Activated CD4-positive, alpha-beta T cell treated with anti-CD3 and anti-CD28 coated beads for 4 hours (primary cell): Measurements from ENCODE around the gene DONSON.
"Not testable (repeated sequence)": the region's sequence is repeated elsewhere in the genome, so short reads cannot be mapped to it uniquely, and the experiment has no call there.

Experiments
- DNase-seq, 2 donors: peaks; one replicate each; pipeline ENCODE4 v3.0.0-alpha.2; 2020

Gene DONSON, protein sequence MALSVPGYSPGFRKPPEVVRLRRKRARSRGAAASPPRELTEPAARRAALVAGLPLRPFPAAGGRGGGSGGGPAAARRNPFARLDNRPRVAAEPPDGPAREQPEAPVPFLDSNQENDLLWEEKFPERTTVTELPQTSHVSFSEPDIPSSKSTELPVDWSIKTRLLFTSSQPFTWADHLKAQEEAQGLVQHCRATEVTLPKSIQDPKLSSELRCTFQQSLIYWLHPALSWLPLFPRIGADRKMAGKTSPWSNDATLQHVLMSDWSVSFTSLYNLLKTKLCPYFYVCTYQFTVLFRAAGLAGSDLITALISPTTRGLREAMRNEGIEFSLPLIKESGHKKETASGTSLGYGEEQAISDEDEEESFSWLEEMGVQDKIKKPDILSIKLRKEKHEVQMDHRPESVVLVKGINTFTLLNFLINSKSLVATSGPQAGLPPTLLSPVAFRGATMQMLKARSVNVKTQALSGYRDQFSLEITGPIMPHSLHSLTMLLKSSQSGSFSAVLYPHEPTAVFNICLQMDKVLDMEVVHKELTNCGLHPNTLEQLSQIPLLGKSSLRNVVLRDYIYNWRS

DNA sequence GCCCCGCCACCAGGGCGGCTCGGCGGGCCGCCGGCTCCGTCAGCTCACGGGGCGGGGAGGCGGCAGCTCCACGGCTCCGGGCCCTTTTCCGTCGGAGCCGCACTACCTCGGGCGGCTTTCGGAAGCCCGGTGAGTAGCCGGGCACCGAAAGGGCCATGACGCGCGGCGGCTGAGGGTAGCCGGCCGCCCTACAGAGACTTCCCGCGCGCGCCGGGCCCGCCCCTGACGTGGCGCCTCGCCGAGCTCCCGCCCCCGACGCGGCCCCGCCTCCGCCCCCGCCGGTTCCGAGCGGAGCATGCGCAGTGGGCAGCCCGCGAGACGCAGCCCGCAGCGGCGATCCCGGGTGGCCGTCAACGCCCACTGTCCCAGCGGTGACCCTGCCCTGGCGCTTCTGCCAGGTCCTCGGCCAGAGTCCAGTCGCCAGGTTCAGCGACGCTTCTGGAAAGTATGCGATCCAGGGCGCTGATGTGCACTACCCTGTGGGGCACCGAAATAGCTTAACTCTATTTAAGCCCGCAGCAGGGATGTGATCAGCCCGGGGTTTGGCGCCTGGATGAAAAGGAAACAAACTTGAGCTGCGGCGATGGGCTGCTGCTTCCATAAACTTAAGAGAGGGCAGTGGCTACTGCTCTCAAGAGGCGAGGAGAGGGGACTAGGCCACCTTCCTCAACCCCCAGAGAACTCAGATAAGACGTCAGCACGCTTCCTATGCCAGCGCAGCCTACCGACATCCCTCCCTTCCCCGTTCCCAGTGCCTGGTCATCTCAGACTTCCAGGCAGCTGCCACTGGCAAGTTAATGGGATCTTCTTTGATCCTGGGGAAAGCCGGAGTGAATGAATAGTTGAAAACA lies at the start of gene DONSON:
DONSON (minus strand) TSS at position 200 of the 851 bp plus-strand sequence; CDS start at position 157, 43 bp downstream.
- DNase-seq: peak; percentile 83 to 85

DNA sequence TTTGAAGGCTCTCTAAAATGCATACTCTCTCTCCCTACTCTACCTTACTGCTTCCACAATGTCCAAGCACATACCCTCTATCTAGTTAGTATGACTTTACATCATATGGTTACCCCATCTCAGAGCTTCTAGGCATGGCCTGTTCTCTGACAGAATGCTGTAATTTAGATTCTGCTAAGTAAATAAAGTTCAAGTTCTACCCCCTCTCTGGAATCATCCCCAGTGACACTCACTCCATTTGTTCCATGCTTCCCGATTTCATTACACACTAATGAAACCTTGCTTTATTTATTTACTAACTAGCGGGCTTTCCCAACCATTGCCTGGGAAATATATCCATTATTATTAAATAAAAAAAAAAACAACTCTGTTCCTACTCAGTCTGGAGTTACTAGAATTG lies 45.8 kb upstream of the DONSON start:
- no peak for DNase-seq

DNA sequence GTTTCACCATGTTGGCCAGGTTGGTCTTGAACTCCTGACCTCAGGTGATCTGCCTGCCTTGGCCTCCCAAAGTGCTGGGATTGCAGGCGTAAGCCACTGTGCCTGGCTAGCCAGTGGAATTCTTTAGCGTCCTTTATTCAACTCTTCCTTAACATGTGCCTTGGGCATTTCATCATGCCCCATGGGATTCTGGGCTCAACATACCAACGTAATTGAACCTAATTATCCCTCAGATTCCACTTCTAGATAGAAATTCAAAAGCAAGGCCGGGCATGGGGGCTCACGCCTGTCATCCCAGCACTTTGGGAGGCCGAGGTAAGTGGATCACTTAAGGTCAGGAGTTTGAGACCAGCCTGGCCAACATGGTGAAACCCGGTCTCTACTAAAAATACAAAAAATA lies 37.7 kb upstream of the DONSON start:
- DNase-seq: not testable (repeated sequence)

DNA sequence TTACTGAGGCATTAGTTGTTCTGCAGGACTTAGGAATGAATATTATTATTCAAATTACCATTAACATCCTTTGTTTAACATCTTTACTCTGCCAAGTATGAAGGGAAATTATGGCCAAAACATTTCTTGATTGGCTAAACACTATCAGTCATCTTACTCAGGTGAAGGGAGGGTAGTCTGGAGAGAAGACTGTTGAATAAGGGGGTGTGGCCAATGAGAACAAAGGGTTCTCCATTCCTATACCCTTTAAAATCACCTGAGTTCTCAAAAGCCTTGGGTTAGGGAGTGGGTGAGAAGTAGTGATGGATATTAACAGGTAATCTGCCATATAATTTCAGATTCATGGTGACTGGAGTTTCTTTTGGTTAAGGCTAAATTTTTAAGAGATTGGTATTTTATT lies 33.8 kb upstream of the DONSON start:
- no peak for DNase-seq

DNA sequence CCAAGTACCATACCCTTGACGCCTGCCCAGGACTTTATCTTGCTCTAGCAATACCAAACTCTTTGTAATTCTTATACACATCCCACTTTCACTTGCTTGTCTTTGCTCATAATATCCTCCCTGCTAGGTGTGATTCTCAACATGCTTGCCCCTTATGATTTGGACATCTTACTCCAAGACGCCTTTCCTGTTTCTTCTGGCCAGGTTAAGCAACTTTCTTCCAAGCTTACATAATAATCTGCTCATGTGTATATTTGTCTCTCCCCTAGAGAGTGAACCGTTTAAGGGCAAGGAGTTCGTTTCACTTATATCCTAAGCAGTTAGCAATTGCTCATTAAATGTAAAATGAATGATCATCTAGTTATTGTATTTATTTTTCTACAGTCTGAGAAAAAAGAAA lies 31.2 kb upstream of the DONSON start:
- no peak for DNase-seq

DNA sequence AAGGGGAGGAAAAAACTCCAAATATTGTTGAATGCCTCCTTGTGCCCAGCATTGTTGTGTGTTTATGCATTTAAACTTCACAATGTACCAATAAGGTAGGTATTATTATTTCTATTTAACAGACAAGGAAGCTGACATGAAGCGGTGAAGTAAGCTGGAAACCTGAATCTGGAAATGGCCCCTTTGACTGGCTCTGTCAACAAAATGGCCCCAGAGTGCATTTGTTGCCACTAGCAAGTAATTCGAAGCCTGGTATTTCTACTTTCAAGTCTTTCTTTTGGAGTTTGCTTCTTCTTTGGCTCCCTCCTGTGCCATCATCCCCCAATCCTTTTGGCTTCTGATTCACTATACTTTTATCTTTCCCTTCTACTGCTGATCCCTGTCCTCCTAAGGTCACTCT lies 29.9 kb upstream of the DONSON start:
- DNase-seq: no peak

DNA sequence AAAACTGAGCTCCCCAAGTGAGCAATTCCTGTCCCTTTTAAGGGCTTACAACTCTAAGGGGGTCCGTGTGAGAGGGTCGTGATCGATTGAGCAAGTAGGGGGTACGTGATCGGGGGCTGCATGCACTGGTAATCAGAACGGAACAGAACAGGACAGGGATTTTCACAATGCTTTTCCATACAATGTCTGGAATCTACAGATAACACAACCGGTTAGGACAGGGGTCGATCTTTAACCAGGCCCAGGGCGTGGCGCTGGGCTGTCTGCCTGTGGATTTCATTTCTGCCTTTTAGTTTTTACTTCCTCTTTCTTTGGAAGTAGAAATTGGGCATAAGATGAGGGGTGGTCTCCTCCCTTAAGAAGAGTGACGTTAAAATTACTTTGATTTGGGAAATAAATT lies 29.1 kb upstream of the DONSON start:
- DNase-seq: not testable (repeated sequence)

DNA sequence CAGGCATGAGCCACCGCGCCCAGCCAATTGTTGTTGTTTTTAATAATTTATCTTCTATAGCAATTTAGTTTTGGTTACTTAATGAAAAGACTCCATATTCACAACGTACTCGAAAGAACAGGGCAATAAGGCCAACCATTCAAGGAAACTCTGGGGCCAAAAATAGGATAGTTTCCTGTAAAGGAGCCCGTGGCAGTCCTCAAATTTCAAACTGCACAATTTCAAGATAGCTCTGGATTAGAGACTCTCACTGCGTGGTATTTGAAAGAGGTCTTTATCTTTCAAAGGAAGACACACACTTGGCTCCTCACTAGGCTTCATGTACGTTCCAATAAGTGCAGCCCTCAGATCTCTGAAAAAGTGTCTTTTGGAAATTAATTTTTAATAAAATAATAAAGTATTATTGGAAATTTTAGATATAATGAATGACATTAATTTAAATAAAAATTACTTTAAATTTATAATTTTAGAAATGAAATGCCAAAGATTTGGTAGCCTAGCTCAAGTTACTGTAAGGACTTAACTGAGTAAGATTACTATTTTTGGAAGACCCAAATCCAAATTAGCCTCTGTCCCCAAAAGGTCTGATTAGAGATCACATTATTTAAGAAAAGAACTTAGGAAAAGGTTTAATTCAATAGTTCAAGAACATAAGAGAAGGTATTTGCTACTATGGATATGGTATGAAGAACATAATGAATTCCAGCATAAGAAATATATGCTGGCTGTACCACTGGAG lies 22.7 kb upstream of the DONSON start:
- DNase-seq: no peak

DNA sequence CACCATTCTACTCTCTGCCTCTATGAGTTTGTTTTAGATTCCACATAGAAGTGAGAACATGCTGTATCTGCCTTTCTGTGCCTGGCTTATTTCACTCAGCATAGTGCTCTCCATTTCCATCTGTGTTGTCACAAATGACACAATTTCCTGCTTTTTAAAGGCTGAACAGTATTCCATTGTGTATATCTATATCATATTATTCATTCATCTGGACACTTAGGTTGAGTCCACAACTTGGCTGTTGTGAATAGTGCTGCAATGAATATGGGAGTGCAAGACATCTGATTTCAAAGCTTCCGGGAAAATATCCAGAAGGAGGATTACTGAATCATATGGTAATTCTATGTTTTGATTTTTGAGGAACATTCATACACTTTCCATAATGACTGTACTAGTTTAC lies 20.1 kb upstream of the DONSON start:
- DNase-seq: no peak

DNA sequence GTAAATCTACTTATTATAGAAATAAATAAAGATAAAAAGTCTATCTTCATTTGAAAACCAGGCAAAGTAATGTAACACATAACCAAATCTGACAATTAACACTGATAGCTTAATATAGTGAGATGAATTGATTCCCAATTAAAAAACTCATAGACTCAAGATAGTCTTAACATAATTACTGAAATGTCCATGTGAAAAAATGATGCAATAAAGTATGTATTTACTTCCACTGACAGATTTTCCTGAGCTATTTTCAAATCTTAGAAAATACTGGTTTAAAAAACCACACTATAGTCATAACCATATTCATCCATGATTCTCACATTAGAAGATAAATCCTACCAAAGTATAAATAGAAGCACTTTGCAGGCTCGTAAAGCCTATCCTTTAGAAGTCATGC lies 9.6 kb upstream of the DONSON start:
- no peak for DNase-seq

DNA sequence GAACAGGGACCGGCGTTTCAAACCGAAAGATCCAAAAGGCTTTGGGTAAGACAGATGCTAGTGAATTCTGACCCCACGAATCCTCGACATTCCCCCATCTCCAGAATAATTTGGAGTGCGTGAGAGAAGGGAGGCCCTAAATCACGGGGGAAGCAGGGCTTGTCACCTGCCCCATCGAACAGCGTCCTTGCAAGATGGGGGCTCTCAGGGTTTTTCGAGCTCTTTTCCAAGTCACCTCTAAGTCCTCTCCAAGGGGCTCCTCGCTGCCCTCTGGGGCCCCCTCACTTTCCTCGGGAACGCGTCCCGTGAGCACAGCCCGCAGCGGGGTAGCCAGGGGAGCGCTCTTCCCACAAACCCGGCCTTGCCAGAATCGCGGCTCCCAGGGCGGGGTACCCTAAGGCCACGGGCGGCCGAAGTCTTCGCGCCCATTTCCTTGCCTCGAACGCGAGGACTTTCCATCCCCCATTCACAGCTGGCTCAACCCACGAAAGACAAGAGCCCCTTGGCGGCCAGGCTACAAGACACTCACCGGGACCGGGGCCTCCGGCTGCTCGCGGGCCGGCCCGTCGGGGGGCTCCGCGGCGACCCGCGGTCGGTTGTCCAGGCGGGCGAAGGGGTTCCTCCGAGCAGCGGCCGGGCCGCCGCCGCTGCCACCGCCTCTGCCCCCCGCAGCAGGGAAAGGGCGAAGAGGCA lies 546 bp downstream of the DONSON start:
- DNase-seq: no peak

DNA sequence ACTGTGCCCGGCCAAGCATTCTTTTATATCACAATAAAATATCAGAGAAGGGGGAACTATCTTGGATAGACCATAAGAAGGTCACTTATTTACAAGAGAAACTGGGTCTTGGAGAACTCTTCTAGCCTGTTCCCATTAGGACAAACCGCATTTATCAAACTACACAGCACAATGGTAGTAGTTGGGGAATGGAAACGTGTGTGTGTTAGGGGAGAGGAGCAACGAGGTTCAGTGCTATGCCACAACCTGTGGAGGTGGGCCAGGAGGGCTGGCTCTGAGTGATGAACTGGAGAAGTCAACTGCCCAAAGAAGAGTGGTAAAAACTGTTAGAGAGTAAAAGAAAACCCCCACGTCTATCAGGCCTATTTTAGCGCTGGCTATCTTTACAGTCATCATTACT lies 1.6 kb downstream of the DONSON start:
- DNase-seq: no peak

DNA sequence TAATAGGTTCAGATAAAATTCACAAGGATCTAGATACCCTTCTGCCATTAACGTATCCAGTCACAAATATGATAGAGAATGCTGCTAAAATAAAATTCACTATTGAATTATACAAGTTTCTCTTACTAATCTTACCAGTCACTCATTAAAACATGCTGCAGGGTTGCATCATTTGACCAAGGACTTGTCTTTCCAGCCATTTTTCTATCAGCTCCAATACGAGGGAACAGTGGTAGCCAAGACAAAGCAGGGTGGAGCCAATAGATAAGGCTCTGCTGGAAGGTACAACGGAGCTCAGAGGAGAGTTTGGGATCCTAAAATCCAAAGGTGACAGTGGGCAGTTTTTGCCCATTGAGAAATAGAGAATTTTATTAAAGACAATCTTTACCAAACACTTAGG lies 4.0 kb downstream of the DONSON start:
- DNase-seq: no peak

DNA sequence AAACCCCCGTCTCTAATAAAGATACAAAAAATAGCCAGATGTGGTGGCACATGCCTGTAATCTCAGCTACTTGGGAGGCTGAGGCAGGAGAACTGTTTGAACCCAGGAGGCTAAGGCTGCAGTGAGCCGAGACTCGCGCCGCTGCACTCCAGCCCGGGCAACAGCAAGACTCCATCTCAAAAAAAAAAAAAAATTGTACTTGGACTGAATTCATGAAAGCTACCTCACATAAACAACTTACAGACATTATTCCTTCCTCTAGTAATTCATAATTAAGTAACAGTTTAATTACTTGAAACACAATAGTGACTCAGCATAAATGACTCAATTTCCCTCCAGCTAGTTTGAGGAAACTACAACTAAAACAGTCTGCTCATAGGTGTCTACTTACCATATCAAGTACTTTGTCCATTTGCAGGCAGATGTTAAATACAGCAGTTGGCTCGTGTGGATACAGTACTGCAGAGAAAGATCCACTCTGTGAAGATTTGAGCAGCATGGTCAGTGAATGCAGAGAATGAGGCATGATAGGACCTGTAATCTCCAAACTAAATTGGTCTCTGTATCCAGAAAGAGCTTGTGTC lies 9.4 kb downstream of the DONSON start:
- DNase-seq: no peak

DNA sequence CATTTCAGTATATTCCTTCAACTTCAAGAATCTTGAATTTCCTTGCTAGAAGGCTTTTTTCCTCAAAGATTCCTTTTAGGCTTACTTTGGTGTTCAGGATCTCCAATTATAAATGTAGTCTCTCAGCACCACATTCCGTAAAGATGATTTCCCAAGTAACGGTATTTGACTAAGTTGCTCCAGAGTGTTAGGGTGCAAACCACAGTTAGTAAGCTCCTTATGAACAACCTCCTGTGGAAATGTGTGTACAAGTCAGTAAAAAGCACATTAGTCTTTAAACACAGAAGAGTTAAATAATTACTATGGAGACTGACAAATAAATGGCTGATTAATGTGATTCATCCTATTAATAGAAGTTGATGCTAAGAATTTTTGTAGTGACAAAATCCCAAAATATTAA lies 10.3 kb downstream of the DONSON start:
- DNase-seq: no peak

DNA sequence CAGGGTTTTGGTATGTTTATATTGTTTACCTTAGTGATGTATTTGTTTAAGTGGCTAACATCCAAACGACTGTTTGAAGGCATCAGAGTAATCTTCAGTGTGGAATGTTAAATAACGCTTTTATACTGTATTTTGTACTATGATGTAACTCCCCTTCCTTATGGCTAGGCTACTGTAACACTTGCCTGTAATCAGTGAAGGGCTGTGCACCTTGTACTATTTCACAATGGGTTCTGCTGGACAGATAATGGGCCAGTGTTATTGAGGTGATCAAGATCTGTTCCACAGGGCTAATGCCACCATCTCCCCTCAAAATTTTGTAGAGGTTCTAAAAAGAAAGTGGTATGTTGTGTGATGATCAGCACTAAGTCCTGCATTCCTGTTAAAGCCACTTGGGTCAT lies 11.7 kb downstream of the DONSON start:
- DNase-seq: not testable (repeated sequence)

DNA sequence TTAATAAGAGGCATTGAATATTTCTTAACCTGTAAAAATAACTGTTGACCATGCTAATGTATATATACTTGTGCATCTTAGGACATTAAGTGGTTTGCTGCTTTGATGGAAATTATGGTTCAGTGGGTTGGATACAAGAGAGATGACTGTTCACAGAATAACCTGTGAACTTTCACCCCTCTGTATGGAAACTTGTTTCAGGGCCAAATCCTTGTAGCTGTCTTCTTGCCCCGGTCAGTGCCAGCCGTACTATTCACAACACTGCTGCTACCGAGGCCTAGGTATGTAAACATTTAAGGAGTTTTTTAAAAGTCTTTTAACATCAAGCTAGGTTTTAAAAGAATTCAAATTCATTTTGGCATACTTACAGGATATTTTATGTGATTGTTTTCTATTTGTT lies 16.1 kb downstream of the DONSON start:
- DNase-seq: no peak

DNA sequence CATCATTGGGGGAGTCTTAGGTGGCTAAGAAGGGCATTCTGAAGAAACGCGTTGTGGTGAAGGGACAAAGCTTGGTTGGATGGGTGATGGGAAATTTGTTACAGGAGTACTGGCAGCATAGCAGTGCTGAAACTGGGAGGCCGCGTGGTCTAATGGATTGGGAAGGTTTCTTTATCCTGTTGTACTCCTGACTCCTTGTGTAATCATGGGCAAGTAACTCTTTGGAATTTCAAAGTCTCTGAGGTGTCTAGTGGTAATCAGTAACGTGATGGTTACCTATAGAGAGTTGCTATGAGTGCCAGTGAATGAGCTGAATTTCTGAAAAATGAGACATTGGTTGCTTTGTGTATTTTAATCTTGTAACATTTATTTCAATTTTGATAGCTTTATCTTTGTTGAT lies 18.5 kb downstream of the DONSON start:
- DNase-seq: no peak

DNA sequence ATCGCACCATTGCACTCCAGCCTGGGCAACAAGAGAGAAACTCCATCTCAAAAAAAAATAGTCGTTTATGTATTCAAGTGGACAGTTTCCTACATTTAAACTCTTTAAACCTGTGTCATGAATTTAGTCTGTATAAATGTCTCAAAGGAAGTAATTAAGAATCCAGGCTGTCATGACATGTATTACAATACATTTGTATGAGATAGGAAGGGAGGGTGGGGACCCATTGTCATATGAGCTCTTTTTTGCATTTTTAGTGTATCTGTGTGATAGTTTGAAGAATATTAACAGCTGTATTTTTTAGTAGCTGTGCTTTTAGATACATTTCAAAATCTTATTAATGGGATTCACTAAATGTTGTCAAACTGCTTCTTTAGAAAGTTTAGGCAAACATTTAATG lies 20.0 kb downstream of the DONSON start:
- DNase-seq: no peak

DNA sequence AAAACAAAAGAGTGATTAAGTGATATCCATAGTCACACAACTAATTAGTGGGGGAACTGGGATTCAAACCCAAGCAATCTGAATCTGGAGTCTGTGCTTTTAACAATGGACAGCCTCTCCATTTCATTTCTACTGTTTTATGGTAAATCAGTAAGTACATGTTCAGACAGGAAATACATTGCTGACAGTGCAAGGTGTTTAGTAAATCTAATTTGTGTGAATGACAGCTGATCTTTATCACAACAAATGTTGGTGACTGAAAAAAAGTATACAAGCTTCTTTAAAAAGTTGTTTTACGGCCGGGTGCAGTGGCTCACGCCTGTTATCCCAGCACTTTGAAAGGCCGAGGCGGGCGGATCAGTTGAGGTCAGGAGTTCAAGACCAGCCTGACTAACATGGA lies 20.6 kb downstream of the DONSON start:
- no peak for DNase-seq

DNA sequence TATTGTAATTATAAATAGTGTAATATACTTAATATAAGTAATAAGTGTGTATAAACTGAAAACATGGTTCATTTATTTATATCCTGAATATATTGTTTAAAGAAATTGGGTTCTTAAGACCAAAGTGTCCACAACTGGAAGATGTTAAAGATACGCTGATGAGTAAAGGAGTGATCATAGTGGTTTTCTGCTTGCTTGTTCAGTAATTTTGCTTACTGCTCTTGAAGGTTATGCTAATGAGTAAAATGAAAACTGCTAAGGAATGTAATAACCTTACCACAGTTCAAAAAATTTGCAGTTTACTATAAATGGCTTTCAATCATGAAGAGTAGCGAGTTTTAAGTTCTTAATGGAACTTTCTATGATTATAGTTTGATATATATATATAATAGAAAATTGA lies 22.0 kb downstream of the DONSON start:
- no peak for DNase-seq

DNA sequence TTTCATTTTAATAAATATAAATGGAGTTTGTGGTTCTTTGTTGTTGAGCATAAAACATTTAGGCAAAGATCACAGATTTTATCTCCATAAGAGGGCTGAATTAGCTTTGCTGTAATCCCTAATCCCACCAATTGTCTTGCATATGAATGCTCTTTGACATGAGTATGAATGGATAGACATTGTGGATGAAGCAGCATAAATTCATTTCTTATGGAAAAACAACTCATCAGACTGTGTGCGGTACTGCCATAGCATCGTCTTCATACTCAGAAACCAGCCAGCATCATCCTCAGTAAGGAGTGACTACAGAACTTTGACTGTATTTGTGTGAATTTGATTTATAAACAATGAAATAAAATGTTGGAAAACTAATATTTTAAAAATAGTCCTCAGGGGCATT lies 26.1 kb downstream of the DONSON start:
- no peak for DNase-seq
